ENCODE data around the gene NBEA.

Gene NBEA

GRCh38 chr13:35687336-35687735 is 745.3 kb downstream of the NBEA start:
- DNase-seq, result no peak

- no peak for DNase-seq
Observed at GRCh38 chr13:35690581-35691207, 748.6 kb downstream of the NBEA start.

GRCh38 chr13:35693134-35693784 is 751.2 kb downstream of the NBEA start:
- DNase-seq, result no peak

- DNase-seq, result no peak
Observed at GRCh38 chr13:35694031-35694430, 752.0 kb downstream of the NBEA start.

- DNase-seq, result no peak
Observed at GRCh38 chr13:35694549-35695447, 752.7 kb downstream of the NBEA start.

GRCh38 chr13:35695448-35695770 is 753.3 kb downstream of the NBEA start:
- no peak for DNase-seq

GRCh38 chr13:35697186-35697730 is 755.2 kb downstream of the NBEA start:
- no peak for DNase-seq

GRCh38 chr13:35698911-35699576 is 757.0 kb downstream of the NBEA start:
- no peak for DNase-seq

- DNase-seq, result no peak
Observed at GRCh38 chr13:35699825-35700510, 757.9 kb downstream of the NBEA start.

GRCh38 chr13:35700671-35701070 is 758.6 kb downstream of the NBEA start:
- DNase-seq, result no peak

GRCh38 chr13:35702316-35702715 is 760.2 kb downstream of the NBEA start:
- no peak for DNase-seq

- DNase-seq, result no peak
Observed at GRCh38 chr13:35703061-35703460, 761.0 kb downstream of the NBEA start.

GRCh38 chr13:35704331-35704730 is 762.3 kb downstream of the NBEA start:
- no peak for DNase-seq

- DNase-seq, result no peak
Observed at GRCh38 chr13:35706281-35706680, 764.2 kb downstream of the NBEA start.

GRCh38 chr13:35706721-35707120 is 764.7 kb downstream of the NBEA start:
- no peak for DNase-seq

- DNase-seq, result no peak
Observed at GRCh38 chr13:35711909-35712308, 769.8 kb downstream of the NBEA start.

GRCh38 chr13:35712907-35713761 is 771.1 kb downstream of the NBEA start:
- no peak for DNase-seq

- no peak for DNase-seq
Observed at GRCh38 chr13:35714121-35714520, 772.1 kb downstream of the NBEA start.

GRCh38 chr13:35714588-35715377 is 772.7 kb downstream of the NBEA start:
- no peak for DNase-seq

GRCh38 chr13:35716186-35716585 is 774.1 kb downstream of the NBEA start:
- DNase-seq, result no peak

GRCh38 chr13:35716729-35717128 is 774.7 kb downstream of the NBEA start:
- no peak for DNase-seq
